Esophagus squamous epithelium (tissue), 4 donors: ENCODE results near the gene TCP11L2.

Experiments
- CTCF ChIP-seq, 6 experiments: fragments of 450-650 bp in 4 of 6; fragments of 200-600 bp in 2 of 6; sonication (generic) in 2 of 6; IDR thresholded peaks; one replicate each; pipeline ENCODE4 v1.5.1; 2016 to 2019; ENCODE audit warnings: antibody characterized with exemption in 6 of 6, mild to moderate bottlenecking in 4 of 6, moderate library complexity in 4 of 6
- POLR2A ChIP-seq, 4 donors: fragments of 450-650 bp; IDR thresholded peaks; one replicate each; pipeline ENCODE4 v1.6.1; 2017; ENCODE audit warnings: antibody characterized with exemption in 4 of 4, mild to moderate bottlenecking in 4 of 4, moderate library complexity in 3 of 4

GRCh38 chr12:106303202-106303820 lies 778 bp downstream of the TCP11L2 start:
- TF ChIP-seq POLR2A (IDR thresholded peaks at IDR 0.05) (no peak), CTCF (IDR thresholded peaks at IDR 0.05) (peak in 2 of 6 experiments; percentile 8 to 20)
